Measurements from ENCODE around the gene TMEM184B.

Gene TMEM184B

DNA sequence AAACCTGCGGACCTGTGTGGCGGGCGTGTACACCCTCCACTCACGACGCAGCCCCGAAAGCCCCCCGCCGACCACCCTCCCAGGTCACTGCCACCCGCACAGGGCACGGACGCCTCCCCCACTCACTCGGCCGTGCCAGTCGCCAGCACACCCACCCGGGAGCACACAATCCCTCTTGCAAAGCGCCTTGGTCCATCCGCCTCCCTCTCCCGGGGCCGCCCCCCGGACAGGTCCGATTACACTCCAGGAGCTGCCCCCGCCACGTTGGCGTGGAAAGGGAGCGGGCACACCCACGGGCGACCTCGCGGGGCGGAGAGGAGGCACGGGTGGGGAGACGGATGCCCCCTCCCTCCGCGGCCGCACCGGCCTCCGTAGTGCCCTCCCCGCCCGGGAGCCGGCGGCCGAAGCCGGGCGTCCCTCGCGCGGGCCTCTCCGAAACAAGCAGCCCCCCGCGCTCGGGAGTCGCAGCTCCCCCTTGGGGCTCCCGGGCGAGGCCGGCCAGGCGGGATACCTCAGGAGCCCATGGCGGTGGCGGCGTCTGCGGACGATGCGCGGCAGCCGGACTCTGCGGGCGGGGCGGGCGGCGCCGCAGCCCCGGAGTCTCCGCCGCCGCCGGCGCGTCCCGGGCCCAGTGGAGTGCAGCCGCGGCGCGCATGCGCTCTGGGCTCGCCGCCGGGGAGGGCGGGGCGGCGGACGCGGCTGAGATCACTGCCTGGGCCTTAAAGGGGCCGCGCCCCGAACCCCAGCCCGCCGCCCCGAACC, at the start of gene TMEM184B:
TMEM184B (minus strand) TSS at position 638 of the 762 bp plus-strand sequence. CDS start 25,049 bp downstream, outside the sequence.
- Histone ChIP-seq H3K36me3 (ENCODE audit: control insufficient read depth, insufficient read depth, low read length) (no peaks in the 10 kb centered on the region), H3K27ac (ENCODE audit: low read length) (no peak within 1 kb of the TSS), H3K9me3 (ENCODE audit: control insufficient read depth, insufficient read depth, low read length) (no peaks in the 10 kb centered on the region), H3K4me1 (ENCODE audit: control insufficient read depth, insufficient read depth, low read length) (peaks cover 3% of the 10 kb centered on the region; the same call in 1 of the 2 replicates), H3K27me3 (ENCODE audit: control insufficient read depth, insufficient read depth, low read length) (no peaks in the 10 kb centered on the region), H3K4me3 (ENCODE audit: low read length) (peak within 1 kb of the TSS; percentile 91)
- WGBS (ENCODE audit: insufficient coverage, insufficient read length), result no CpG with 5 or more reads among the region's 97 CpGs
- DNase-seq (ENCODE audit: low read depth, low spot score), result peak; percentile 35

DNA sequence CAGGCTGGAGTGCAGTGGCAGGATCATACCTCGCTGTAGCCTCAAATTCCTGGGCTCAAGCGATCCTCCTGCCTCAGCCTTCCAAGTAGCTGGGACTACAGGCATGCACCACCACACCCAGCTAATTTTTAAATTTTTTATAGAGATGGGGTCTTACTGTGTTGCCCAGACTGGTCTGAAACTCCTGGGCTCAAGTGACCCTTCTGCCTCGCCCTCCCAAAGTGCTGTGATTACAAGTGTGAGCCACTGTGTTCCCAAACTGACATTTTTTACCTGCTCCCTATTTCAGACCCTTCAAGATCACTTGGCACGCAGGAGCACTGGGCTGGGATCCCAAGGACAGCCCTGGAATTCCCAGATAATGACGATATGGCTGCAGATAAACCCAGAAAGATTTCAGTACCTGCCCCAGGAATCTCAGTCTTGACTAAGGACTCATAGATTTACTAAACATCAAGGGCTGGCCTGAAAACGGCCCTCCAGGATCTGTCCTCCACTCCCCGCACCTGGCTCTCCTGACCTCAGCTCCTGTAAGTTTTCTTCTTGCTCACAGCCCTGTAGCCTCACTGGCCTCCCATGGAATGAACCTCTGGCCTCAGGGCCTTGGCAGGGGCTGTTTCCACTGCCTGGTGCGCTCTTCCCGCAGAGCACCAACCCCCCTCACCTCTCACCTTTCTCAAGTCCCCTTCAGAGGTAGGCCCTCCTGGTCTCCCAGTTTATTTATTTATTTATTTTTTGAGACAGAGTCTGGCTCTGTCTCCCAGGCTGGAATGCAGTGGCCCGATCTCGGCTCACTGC, 48.0 kb upstream of the TMEM184B start:
- Histone ChIP-seq H3K36me3 (ENCODE audit: control insufficient read depth, insufficient read depth, low read length) (no peaks in the 10 kb centered on the region), H3K4me1 (ENCODE audit: control insufficient read depth, insufficient read depth, low read length) (peaks cover 7% of the 10 kb centered on the region), H3K27me3 (ENCODE audit: control insufficient read depth, insufficient read depth, low read length) (no peaks in the 10 kb centered on the region), H3K27ac (ENCODE audit: low read length) (no peak overlapping the region), H3K9me3 (ENCODE audit: control insufficient read depth, insufficient read depth, low read length) (no peaks in the 10 kb centered on the region), H3K4me3 (ENCODE audit: low read length) (no peak overlapping the region)
- no CpG with 5 or more reads among the region's 11 CpGs for WGBS (ENCODE audit: insufficient coverage, insufficient read length)
- no peak for DNase-seq (ENCODE audit: low read depth, low spot score)

DNA sequence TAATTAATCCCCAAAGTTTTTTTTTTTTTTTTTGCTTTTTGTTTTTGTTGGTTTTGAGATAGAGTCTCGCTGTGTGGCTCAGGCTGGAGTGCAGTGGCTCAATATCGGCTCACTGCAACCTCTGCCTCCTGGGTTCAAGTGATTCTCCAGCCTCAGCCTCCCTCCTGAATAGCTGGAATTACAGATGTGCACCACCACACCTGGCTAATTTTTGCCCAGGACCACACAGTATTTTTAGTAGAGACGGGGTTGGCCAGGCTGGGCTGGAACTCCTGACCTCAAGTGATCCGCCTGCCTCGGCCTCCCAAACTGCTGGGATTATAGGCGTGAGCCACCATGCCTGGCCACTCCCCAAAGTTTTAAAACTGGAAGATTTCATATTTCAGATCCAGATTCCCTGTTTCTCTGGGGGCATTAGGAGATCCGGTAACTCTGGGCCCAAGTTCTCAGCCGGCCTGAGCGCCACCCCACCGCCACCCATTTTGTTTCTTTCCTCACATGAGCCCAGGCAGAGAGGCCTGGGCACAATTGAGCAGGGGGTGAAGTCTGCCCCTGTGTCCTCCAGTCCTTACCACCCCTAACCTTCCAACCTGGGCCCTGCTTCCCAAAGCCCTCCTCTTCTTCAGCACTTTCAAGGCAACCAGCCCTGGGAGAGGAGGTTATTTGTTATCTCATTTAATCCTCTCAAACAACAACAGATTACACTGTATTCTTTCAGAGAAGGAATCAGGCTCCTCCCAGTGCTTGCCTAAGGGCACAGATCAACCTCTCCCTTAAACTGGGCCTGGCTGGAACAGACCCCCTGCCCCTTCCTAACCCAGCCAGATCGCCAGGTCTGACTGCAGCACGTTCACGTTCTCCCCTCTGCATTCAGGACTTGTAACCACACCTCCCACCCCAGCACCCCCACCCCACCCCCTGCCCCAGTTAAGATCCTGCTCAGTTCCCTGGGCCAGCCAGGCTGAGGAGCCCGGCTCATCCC, 46.3 kb upstream of the TMEM184B start:
- no peak overlapping the region for H3K27ac ChIP-seq (ENCODE audit: low read length)
- no peaks in the 10 kb centered on the region for H3K9me3 ChIP-seq (ENCODE audit: control insufficient read depth, insufficient read depth, low read length)
- H3K36me3 ChIP-seq (ENCODE audit: control insufficient read depth, insufficient read depth, low read length), result no peaks in the 10 kb centered on the region
- DNase-seq (ENCODE audit: low read depth, low spot score), result no peak
- peaks cover 8% of the 10 kb centered on the region for H3K4me1 ChIP-seq (ENCODE audit: control insufficient read depth, insufficient read depth, low read length)
- H3K27me3 ChIP-seq (ENCODE audit: control insufficient read depth, insufficient read depth, low read length), result no peaks in the 10 kb centered on the region
- no CpG with 5 or more reads among the region's 14 CpGs for WGBS (ENCODE audit: insufficient coverage, insufficient read length)
- H3K4me3 ChIP-seq (ENCODE audit: low read length), result no peak overlapping the region

DNA sequence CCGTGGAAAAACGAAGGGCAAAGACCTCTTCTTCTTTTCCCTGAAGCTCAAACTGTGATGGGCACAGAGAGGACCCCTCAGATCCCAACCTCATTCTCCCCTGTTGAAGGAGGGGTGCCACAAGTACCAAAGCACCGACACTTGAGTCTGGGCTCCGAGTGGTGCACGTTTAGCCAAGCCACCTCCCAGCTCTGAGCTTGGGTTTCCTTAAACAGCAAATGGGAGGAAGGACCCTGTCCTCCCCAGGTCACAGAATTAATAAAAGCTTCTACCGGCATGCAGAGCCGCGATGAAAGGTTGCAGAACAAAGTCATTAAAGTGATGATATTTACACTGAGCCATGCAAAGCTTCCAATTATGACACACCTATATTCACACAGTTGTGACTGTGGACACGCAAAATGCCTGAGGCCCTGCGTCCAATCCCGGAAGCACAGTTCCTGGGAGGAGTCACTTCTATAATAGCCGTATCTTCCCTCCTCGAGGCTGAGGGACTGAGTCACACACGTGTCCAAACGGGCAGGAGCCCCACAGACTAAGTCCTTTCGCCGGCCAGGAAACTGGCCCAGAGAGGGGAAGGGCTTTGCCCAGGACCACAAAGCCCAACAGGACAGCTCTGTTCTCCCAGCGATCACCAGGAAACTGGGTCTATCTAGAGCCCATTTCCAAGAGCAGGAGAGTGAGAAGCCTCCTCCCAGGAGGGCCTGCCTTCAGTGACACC, 45.3 kb upstream of the TMEM184B start:
- H3K27me3 ChIP-seq (ENCODE audit: control insufficient read depth, insufficient read depth, low read length), result no peaks in the 10 kb centered on the region
- no CpG with 5 or more reads among the region's 18 CpGs for WGBS (ENCODE audit: insufficient coverage, insufficient read length)
- peak overlapping the region; percentile 1 for H3K27ac ChIP-seq (ENCODE audit: low read length)
- peaks cover 1% of the 10 kb centered on the region for H3K36me3 ChIP-seq (ENCODE audit: control insufficient read depth, insufficient read depth, low read length)
- H3K9me3 ChIP-seq (ENCODE audit: control insufficient read depth, insufficient read depth, low read length), result no peaks in the 10 kb centered on the region
- H3K4me1 ChIP-seq (ENCODE audit: control insufficient read depth, insufficient read depth, low read length), result peaks cover 11% of the 10 kb centered on the region
- no peak for DNase-seq (ENCODE audit: low read depth, low spot score)
- H3K4me3 ChIP-seq (ENCODE audit: low read length), result peak overlapping the region; percentile 76; the same call in 1 of the 2 replicates

DNA sequence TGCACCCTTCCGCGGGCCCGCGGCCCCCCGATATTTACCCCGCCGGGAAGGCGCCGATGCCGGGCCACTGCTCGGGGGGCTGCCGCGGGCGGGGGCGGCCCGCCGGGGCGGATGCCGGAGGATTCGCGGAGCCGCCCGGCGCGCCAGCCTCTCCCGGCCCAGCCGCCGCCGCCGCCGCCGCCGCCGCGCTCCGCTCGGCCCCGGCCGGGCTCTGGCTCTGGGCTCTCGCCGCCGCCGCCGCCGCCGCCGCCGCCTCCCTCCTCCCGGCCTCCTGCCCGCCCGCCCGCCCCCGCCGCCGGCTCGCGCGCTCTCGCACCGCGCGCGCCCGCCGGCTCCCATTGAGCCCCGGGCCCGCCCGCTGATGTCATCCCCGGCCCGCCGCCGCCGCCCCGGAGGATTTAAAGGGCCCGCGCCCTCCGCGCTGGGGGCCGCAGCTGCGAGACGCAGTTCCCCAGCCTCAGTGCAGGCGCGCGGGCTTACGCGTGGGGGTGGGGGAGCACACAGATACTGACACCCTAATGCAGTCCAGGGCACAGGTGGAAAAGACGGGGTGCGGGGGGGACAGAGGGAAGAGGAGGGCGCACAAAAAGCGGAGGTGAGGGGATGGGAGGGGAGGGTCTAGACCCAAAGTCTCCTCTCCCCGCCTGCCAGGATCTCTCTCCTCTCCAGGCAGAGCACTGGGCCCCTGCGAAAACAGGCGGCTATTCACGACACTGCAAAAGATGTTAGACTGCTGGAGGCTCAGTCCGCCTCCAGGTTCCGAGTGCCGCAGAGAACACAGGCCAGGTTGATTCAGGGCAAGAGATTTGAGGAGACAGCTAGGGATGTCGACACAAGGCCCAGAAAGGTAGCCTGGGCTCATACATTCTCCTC, 44.5 kb upstream of the TMEM184B start, which contains the start of gene CSNK1E:
CSNK1E (minus strand) TSS at position 312 of the 873 bp plus-strand sequence. CDS start 3,276 bp downstream, outside the sequence.
- DNase-seq (ENCODE audit: low read depth, low spot score), result no peak
- Histone ChIP-seq H3K27me3 (ENCODE audit: control insufficient read depth, insufficient read depth, low read length) (no peaks in the 10 kb centered on the region), H3K27ac (ENCODE audit: low read length) (peak within 1 kb of the TSS; percentile 1), H3K4me3 (ENCODE audit: low read length) (peak within 1 kb of the TSS; percentile 92), H3K4me1 (ENCODE audit: control insufficient read depth, insufficient read depth, low read length) (peaks cover 11% of the 10 kb centered on the region), H3K36me3 (ENCODE audit: control insufficient read depth, insufficient read depth, low read length) (peaks cover 9% of the 10 kb centered on the region), H3K9me3 (ENCODE audit: control insufficient read depth, insufficient read depth, low read length) (no peaks in the 10 kb centered on the region)
- WGBS (ENCODE audit: insufficient coverage, insufficient read length), result no CpG with 5 or more reads among the region's 98 CpGs

DNA sequence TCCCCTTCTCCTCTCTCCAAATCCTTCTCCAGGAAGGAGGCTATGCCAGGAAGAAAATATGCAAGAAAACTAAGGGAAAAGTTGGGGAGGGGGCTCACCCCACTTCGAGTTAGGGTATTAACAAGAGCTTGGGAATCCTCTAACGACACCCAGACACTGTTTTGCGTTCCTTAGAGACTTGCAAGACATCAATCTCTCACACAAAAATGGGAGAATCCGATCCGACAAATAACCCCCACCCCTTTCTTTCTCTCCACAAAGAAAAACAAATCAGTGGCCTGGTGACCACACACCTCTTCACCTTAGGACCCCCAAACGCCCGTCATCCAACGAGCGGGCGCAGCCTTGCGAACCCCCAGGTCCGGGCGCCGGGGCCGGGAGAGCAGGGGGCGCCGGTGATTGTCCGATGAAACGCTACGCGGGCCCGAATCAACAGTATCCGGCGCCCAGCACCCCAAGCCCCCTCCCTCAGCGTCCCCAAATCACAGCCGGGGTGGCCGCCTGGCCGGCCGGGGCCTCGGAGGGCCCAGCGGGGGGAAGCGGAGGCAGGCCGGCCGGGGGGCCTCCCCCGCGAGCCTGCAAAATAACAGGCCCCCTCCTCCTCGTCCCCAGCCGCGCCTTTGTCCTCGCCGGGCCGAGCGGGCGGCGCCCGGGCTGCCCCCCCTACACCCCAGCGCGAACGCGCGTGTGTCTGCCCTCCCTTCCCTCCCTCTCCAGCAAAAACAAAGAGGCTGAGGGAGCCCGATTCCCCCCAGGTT, 43.7 kb upstream of the TMEM184B start:
- Histone ChIP-seq H3K27ac (ENCODE audit: low read length) (no peak overlapping the region), H3K4me1 (ENCODE audit: control insufficient read depth, insufficient read depth, low read length) (peaks cover 11% of the 10 kb centered on the region)

DNA sequence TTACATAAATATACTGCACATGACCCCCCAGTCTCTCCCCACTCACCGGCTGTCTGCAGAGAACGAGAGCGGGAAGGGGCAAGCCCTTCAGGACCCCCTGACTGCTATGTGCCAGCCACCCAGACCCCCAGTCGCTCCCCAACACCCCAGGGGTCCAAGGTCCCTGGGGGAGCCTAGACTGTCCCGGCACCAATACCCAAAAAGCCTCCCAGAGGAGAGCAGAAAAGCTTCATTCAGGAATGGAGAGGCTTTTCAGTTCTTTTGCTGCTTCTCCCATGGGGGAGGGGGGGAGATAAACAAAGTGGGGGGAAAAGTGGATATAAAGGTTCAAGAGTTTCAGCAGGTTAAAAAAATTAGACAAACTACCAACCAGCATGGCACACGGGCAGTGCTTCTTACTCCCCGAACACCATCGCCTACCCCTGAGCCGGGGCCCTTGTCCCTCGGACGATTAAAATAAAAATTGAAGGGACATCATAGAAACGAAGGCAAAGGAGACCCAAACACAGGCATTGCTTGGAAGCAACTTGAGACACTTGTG, 43.1 kb upstream of the TMEM184B start:
- peaks cover 17% of the 10 kb centered on the region for H3K36me3 ChIP-seq (ENCODE audit: control insufficient read depth, insufficient read depth, low read length)
- peaks cover 10% of the 10 kb centered on the region for H3K4me1 ChIP-seq (ENCODE audit: control insufficient read depth, insufficient read depth, low read length)
- H3K9me3 ChIP-seq (ENCODE audit: control insufficient read depth, insufficient read depth, low read length), result no peaks in the 10 kb centered on the region
- no CpG with 5 or more reads among the region's 12 CpGs for WGBS (ENCODE audit: insufficient coverage, insufficient read length)
- peak overlapping the region; percentile 92; the same call in 1 of the 2 replicates for H3K4me3 ChIP-seq (ENCODE audit: low read length)
- H3K27me3 ChIP-seq (ENCODE audit: control insufficient read depth, insufficient read depth, low read length), result no peaks in the 10 kb centered on the region
- H3K27ac ChIP-seq (ENCODE audit: low read length), result no peak overlapping the region
- DNase-seq (ENCODE audit: low read depth, low spot score), result no peak

More for the DNA sequence above, 43.7 kb upstream of the TMEM184B start:
- H3K9me3 ChIP-seq (ENCODE audit: control insufficient read depth, insufficient read depth, low read length), result no peaks in the 10 kb centered on the region
- no peaks in the 10 kb centered on the region for H3K27me3 ChIP-seq (ENCODE audit: control insufficient read depth, insufficient read depth, low read length)
- WGBS (ENCODE audit: insufficient coverage, insufficient read length), result no CpG with 5 or more reads among the region's 52 CpGs
- peak overlapping the region; percentile 92 for H3K4me3 ChIP-seq (ENCODE audit: low read length)
- H3K36me3 ChIP-seq (ENCODE audit: control insufficient read depth, insufficient read depth, low read length), result peaks cover 12% of the 10 kb centered on the region
- no peak for DNase-seq (ENCODE audit: low read depth, low spot score)

DNA sequence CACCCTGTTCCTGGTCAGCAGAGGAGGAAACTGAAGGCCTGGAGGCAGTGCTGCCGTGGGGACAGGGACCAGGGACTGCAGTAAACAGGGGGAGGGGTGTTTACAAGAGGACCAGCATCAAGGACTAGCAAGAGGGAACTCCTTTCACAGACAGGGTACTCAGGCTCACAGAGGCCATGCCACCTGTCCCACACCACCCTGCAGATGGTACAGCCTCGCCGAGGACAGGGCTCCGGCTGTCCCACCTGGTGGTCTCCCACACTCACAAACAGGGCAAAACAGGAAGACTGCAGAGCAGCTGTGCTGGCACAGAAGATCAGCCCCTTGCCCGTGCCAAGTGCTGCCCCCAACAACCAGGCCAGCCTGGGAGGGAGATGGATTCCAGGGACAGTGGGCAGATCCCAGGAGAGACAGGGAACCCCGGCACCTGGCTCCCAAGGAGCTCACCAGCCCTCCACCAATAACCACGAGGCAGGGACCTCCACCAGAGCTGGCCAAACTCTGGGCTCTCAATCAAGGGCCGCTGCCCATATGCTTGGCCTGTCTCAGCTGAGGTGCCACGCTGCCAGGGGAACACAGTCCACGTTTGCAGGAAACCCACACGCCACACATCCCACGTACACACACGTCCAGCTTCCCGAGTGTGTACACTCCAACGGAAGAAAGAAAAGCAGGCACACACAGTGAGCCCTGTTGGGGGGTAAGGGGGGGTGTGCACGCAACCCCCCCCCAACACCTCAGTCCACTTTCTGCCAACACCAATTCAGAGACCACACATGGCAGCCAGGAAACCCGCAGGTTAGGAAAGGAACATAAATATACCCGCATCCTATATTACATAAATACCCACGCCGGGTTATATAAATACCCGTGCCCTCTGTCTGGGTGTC, 42.4 kb upstream of the TMEM184B start:
- Histone ChIP-seq H3K27ac (ENCODE audit: low read length) (no peak overlapping the region), H3K4me1 (ENCODE audit: control insufficient read depth, insufficient read depth, low read length) (peaks cover 11% of the 10 kb centered on the region), H3K36me3 (ENCODE audit: control insufficient read depth, insufficient read depth, low read length) (peaks cover 24% of the 10 kb centered on the region), H3K4me3 (ENCODE audit: low read length) (peak overlapping the region; percentile 92; the same call in 1 of the 2 replicates), H3K9me3 (ENCODE audit: control insufficient read depth, insufficient read depth, low read length) (no peaks in the 10 kb centered on the region), H3K27me3 (ENCODE audit: control insufficient read depth, insufficient read depth, low read length) (no peaks in the 10 kb centered on the region)
- no CpG with 5 or more reads among the region's 21 CpGs for WGBS (ENCODE audit: insufficient coverage, insufficient read length)
- DNase-seq (ENCODE audit: low read depth, low spot score), result no peak
